NOMO-1 (cell line): ENCODE results near the gene RBM47.

Experiments used
- DNase-seq, 2 experiments: peaks; one replicate each; lab custom pipeline; 2025; ENCODE audit not compliant: unreplicated experiment in 2 of 2; lab: John Stamatoyannopoulos, UW

Gene RBM47

GRCh38 chr4:40380647-40381046 lies 249.0 kb downstream of the RBM47 start:
- DNase-seq = no peak

- DNase-seq = no peak
These were observed 250.4 kb downstream of the RBM47 start for GRCh38 chr4:40379248-40379647.

GRCh38 chr4:40378619-40379018 lies 251.0 kb downstream of the RBM47 start:
- DNase-seq = no peak

- DNase-seq = no peak
These were observed 251.9 kb downstream of the RBM47 start for GRCh38 chr4:40377512-40378365.

GRCh38 chr4:40375620-40376019 lies 254.0 kb downstream of the RBM47 start:
- no peak for DNase-seq

- no peak for DNase-seq
These were observed 254.6 kb downstream of the RBM47 start for GRCh38 chr4:40375095-40375494.

- no peak for DNase-seq
These were observed 256.0 kb downstream of the RBM47 start for GRCh38 chr4:40373636-40374035.
